Omental fat pad (tissue), 4 donors: ENCODE measurements around the gene CLMN. TPM values are rescaled to one million over a fixed set of nuclear protein-coding genes. Genes with fewer than 3 reads are reported as not detected.

Experiments
- ATAC-seq: fragments of 150-250 bp; one replicate; pipeline ENCODE4 v1.9.1; 2016; ENCODE audit warnings: mild to moderate bottlenecking, moderate library complexity; ENCODE audit not compliant: low FRiP score
- DNase-seq: peaks from one replicate; pipeline ENCODE4 v3.0.0-alpha.2; 2019; ENCODE audit warnings: low spot score
- total RNA-seq, 4 donors: library from RNA; depleted of rRNA; stranded (reverse); fragments of >200 nt; gene quantifications; one replicate each; pipeline ENCODE4 v1.1.0, GENCODE V29; 2016
- TF ChIP-seq, protein P1 (sequence below), 3 donors: fragments of 450-650 bp; IDR thresholded peaks; one replicate each; pipeline ENCODE4 v1.5.1; 2016 to 2017; ENCODE audit warnings: antibody characterized with exemption in 3 of 3, mild to moderate bottlenecking in 3 of 3, moderate library complexity in 2 of 3

CLMN gene
- total RNA-seq, 4 donors from 2014 or later = 25.1 to 41.9 (median 32.9) TPM

DNA sequence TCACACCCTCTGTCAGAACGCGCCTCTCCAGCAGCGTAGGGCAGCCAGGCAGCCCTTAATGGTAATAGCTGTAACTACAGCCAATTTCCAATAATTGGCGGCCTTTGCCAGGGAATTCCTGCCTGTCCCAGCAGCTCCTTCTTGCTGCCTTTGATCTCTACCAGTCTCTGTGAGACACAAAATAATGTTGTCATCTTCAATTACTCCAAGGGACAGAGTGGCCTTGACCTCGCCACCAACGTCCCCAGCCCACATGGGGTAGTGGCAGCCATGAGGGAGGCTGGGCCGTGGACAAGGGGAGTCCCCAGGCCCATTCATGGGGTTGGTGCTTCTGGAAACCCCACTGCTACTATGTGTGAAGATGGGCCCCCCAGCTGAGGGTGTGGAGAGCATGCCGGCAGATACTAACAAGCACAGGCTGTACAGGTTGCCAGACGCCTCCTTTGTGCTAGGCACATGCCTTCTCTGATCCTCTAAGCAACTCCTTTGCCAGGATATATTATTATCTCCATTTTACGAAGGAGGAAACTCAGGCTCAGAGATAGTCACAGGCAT lies 17.4 kb upstream of the CLMN start:
- DNase-seq (no peak), ATAC-seq (no peak)
- TF ChIP-seq, protein P1, sequence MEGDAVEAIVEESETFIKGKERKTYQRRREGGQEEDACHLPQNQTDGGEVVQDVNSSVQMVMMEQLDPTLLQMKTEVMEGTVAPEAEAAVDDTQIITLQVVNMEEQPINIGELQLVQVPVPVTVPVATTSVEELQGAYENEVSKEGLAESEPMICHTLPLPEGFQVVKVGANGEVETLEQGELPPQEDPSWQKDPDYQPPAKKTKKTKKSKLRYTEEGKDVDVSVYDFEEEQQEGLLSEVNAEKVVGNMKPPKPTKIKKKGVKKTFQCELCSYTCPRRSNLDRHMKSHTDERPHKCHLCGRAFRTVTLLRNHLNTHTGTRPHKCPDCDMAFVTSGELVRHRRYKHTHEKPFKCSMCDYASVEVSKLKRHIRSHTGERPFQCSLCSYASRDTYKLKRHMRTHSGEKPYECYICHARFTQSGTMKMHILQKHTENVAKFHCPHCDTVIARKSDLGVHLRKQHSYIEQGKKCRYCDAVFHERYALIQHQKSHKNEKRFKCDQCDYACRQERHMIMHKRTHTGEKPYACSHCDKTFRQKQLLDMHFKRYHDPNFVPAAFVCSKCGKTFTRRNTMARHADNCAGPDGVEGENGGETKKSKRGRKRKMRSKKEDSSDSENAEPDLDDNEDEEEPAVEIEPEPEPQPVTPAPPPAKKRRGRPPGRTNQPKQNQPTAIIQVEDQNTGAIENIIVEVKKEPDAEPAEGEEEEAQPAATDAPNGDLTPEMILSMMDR (IDR thresholded peaks at IDR 0.05) = no peak

DNA sequence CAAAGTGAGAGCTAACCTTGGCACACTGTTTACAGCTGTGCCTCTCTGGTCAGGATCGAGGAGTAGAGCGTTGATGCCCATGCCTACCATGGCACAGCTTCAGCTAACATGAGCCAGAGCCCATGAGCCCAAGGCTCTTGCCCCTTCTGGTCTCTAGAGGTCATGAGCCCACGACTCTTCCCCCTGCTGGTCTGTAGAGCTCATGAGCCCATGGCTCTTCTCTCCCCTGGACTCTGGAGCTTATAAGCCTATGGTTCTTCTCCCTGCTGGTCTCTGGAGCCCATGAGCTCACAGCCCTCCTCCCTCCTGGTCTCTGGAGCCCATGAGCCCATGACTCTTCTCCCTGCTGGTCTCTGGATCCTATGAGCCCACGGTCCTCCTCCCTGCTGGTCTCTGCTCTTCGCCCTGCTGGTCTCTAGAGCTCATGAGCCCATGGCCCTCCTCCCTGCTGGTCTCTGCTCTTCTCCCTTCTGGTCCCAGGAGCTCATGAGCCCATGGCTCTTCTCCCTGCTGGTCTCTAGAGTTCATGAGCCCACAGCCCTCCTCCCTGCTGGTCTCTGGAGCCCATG lies 16.6 kb upstream of the CLMN start:
- no peak for ATAC-seq
- no peak for DNase-seq
- TF ChIP-seq, protein P1 (IDR thresholded peaks at IDR 0.05) = no peak

DNA sequence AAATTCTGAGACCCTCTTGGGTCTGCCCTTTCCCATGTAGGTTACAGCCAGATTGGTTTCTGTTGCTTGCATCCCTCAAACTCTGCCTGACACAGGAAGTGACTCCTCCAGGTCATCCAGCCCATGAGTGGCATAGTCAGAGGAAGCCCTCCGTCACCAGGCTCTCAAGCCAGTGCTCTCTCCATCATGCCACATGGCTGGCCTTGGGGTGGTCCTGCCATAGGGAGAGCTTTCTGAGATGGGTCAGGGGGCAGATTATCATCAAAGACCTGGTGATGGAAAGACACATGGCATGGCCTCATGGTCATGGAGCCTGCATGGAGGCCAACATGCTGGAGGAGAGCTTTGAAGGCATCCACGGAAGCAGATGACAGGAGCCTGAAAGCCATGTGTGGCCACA lies 15.4 kb upstream of the CLMN start:
- ATAC-seq (no peak), DNase-seq (no peak)
- TF ChIP-seq, protein P1 (IDR thresholded peaks at IDR 0.05) = no peak

DNA sequence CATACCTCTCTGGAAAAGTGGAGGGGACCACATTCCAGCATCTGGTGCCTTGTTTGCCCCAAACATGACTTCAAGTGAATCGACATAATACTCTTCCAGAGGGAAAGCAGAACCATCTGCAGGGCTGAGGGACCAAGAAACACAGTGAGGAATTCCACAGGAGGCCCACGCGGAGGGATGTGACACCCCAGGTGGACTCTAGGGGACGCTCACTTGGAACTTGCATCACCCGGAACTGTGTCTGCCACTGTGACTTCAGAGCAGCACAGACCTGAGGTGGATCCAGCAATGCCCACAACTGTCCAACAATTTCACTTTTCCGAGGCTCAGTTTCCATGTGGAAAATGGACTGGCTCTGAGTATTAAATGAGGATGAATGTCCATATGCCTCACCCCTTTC lies 14.3 kb upstream of the CLMN start:
- DNase-seq = no peak

DNA sequence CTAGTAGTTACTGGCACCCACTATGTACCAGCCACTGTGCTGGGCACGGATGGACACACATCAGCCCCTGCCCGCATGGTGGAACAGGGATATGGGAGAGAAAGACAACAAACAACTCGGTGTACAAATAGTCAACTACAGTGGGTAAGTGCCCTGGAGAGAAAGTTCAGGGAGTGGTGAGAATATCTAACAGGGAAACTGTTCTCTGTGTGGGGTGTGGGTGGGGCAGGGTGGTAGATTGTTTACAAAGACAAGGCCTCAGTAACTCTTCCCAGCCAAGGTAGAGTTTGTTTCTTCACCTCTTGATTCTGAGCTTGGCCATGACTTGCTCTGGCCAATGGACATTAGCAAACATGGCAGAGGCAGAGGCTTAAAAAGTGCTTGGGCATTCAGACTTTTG lies 12.9 kb upstream of the CLMN start:
- DNase-seq (no peak), ATAC-seq (no peak)
- TF ChIP-seq, protein P1 (IDR thresholded peaks at IDR 0.05) = no peak

More for the DNA sequence above, 14.3 kb upstream of the CLMN start:
- TF ChIP-seq, protein P1 (IDR thresholded peaks at IDR 0.05) = no peak
- ATAC-seq = no peak

DNA sequence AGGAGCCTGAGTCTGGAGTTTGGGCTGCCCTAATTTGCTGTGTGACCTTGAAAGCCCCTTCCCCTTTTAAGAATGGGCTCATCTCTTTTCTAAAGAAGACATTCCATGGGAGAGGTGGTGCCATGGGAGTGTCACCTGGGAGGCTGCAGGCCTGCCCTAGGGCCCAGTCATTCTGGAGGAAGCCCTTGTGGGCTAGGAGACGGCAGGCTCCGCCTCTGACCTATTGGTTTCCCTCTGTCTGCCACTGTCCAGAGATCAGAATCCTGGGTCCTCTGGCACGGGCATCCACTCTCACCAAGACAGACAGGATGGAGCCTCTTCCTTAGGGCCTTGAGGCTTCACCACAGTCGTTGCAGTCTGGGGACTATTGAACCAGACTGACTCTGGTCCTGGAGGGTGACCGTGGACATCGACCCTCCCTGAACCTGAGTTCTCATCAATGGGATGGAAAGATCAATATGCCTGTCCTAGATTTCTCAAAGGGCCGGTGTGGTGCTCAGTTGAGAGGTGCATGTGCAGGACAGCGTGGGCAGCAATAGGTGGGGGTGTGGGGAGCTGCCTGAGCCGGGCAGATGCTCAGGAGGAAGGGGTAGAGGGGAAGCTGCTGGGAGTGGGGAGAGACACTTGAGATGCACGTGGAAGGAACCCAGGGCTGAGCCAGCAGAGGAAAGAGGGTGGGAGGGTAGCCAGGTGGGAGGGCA lies 12.2 kb upstream of the CLMN start:
- DNase-seq (no peak), ATAC-seq (no peak)
- TF ChIP-seq, protein P1 (IDR thresholded peaks at IDR 0.05) = no peak
